Stimulated activated CD4-positive, alpha-beta T cell treated with anti-CD3 and anti-CD28 coated beads, Interleukin-15, amount 100 ng/mL, for 48 hours (primary cell): ENCODE data around the gene NR5A2.
"Not testable (repeated sequence)": the region's sequence is repeated elsewhere in the genome, so short reads cannot be mapped to it uniquely, and the experiment has no call there.

Experiments
- DNase-seq, 2 donors: peaks; one replicate each; pipeline ENCODE4 v3.0.0-alpha.2; 2020; ENCODE audit warnings: low read depth in 2 of 2

The NR5A2 gene

GRCh38 chr1:200163911-200164310 lies 136.4 kb downstream of the NR5A2 start:
- no peak for DNase-seq

- DNase-seq, result no peak
These were observed 138.1 kb downstream of the NR5A2 start for GRCh38 chr1:200165493-200166220.

- DNase-seq, result no peak
These were observed 138.9 kb downstream of the NR5A2 start for GRCh38 chr1:200166411-200166810.

DNA sequence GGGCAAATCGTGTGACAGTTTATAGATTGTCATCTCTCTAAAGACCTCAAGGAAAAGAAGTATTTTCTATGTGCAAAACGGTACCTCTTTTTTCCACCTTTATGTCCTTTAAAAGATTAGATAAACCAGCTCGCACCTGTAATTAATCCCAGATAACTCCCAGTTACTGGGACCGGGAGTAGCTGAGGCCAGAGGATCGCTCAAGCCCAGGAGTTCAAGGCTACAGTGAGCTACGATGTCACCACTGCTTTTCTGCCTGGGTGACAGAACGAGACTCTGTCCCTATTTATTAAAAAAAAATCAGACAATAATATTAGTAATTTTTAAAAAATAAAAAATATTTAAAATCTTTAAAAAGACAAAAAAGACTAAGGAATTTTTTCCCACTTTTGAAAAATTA lies 141.4 kb downstream of the NR5A2 start:
- no peak for DNase-seq

- DNase-seq, result no peak
These were observed 144.8 kb downstream of the NR5A2 start for GRCh38 chr1:200172311-200172710.

- DNase-seq, result no peak
These were observed 145.6 kb downstream of the NR5A2 start for GRCh38 chr1:200173097-200173618.

GRCh38 chr1:200174525-200175295 lies 147.2 kb downstream of the NR5A2 start:
- DNase-seq, result no peak

DNA sequence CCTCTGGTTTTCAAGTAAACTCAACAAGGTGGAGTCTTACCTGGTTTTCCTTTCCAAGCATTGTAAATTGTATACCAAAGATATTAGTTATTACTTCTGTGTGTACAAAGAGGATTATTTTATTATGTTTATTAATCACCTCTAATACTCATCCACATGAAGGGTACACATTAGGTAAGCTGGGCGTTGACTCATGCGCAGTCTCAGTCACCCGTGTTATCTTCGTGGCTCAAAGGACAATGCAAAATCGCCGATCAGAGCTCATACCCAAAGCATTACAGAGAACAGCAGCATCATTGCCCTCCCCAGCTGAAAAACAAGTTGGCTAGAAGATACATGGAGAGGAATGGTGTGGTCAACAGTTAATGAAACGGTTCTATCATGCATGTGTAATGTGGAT lies 148.7 kb downstream of the NR5A2 start:
- DNase-seq, result no peak

- no peak for DNase-seq
These were observed 149.3 kb downstream of the NR5A2 start for GRCh38 chr1:200176798-200177197.

DNA sequence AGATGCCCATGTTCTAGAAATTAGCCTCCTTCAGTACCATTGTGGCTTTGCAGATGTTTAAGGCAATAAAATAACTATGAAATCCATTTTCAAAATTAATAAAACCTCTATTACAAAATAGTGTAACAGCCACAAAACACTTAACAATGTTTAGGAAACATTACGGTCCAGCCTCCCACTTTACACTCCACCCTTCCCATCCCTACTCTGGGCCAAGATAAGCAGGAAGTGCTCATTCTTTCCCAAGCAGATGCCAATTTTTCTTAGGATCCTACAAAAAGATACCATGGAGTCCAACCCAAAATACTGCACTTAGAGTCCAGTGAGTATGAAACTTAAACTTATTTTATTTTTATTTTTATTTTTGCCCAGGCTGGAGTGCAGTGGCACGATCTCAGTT lies 150.8 kb downstream of the NR5A2 start:
- DNase-seq, result no peak

DNA sequence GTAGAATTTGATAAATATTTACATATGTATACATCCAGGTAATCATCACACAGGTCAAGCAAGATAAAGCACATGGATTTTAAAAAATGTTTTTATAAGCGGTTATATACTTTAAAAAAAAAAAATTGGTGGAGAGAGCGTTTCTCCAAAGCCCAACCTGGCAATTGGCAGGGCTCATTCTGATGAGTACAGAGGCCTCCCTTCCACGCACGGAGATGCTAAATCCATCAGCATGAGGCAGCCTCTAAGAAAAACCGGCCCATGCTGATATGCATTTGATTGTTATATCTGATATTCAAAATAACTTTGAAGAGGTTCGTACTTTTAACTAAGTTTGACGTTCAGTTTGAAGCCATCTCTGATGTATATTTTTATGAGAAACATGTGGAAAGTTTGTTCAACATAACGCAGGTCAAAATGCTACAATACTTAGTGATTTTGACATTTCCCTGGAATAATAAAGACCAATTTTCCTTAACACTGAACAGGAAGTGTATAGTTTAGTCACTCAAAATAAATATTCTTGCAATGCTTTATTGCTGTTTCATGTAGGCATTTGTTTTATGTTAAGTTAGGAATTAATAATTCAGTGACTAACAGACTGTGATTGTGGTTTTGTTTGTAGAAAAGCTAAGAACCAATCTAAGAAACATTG lies 151.7 kb downstream of the NR5A2 start:
- DNase-seq, result no peak

DNA sequence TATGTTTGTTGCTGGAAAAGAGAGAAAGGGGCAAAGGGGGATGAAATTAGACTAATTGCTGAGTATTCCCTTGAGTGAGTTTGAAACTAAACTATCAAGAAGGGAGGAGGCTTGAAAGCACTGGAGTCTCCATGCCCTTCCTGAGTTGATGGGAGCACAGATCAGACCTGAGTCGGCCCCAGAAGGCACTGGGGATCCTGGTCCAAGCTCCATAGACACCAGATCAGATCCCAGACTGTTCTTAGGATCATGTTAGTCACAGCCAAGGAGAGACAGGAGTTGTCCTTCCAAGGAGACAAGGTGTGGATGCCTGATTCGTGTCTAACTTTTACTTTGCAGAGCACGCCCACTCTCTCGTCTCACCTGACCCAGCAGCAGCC lies 152.3 kb downstream of the NR5A2 start:
- no peak for DNase-seq

DNA sequence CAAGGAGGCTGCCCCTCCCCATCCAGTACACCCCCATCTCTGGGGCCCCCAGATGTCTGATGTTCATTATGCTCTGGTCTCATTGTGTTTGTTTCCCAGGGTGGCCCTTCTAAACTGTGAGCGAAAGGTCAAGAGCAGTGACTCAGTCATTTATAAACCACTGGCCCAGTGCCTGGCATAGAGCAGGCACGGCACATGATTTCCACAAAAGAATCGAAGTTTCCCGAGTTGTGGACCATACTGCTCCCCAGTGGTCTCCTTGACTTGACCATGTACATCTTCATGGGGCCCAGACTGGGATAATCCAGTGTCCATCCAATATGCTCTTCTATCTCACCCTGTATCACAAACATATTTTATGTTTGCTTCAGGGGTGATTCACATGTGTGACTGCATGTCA lies 153.3 kb downstream of the NR5A2 start:
- DNase-seq, result no peak

GRCh38 chr1:200181861-200182260 lies 154.4 kb downstream of the NR5A2 start:
- DNase-seq, result no peak

- no peak for DNase-seq
These were observed 155.2 kb downstream of the NR5A2 start for GRCh38 chr1:200182701-200183100.

DNA sequence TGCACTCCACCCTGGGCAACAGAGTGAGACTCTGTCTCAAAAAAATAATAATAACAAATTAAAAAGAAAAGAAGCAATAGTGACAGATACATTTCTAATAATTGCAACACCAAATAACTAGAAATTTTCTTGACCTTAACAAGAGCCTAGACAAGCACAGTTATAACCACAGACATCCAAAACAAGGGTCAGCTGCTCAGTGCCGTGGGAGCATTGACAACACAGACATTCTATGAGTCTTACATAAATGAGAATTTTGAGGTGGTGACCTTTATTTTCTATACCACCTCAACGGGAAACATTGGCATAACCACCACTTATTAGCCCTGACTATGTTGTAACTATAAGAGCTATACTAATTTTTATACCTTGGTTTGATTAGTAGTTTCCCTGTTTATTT lies 156.1 kb downstream of the NR5A2 start:
- no peak for DNase-seq

DNA sequence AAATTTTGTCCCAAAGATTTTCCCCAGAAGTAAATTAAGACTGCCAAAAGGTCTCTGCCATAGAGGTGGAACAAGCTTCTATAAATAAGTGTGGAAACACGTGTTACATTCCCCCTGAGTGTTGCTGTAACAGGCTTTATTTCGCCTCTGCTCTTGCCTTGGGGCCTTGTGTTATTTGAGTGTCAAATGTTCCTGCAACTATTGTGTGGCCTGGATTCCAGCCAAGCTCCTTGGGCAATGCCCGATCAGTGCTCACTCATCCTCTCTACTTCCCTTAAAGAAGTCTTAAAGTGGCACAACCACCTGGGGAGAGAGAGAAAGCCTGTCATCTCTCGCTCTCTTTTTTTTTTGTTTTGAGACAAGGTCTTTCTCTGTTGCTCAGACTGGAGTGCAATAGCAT lies 156.7 kb downstream of the NR5A2 start:
- DNase-seq, result no peak

- not testable (repeated sequence) for DNase-seq
These were observed 157.7 kb downstream of the NR5A2 start for GRCh38 chr1:200185191-200185590.

GRCh38 chr1:200187332-200187731 lies 159.8 kb downstream of the NR5A2 start:
- DNase-seq, result not testable (repeated sequence)

DNA sequence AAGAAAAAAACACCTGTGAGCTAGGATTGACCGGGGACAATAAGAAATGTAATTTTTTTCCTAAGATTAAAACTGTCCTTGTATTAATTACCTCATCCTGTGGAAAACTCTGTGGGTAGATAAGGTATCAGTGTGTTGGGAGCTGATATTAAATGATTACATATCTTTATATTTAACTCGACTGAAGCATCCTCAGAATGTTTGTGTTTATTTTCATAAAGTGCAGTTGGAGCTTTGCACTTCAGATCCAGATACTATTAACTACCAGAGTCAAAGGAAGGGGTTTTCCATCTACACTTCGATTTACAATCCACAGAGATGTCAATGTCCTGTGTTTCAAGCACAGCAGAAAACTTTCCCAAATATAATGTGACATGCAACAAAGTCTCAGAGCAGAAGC lies 164.5 kb downstream of the NR5A2 start:
- no peak for DNase-seq

DNA sequence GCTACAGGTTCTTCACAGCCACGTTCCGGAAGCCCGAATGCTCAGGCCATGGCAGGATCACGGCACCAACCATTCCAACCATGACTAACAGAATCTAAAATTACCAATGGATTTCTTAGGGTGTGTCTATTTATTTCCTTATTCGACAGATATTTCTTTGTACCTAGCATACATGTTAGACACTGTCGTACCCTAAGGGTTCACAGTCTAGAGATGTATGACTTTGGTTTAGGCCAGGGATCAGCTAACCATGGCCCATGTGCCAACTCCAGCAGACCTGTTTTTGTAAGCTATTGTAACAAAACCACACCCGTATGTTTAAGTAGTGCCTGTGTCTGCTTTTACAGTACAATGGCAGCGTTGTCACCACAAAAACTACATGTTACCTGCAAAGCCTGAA lies 167.0 kb downstream of the NR5A2 start:
- DNase-seq, result no peak

GRCh38 chr1:200198236-200198635 lies 170.7 kb downstream of the NR5A2 start:
- DNase-seq, result no peak
